ENCODE measurements around the gene LGI1. TPM values are rescaled to one million over a fixed set of nuclear protein-coding genes. Genes with fewer than 3 reads are reported as not detected.

Gene LGI1
- total RNA-seq, 1 experiment from 2014 or later, result 1.2 TPM

- Histone ChIP-seq H3K27me3 (ENCODE audit: insufficient read depth, low read length) (no peaks in the 10 kb centered on the region), H3K9ac (ENCODE audit: extremely low read depth, insufficient read length, low read length) (no peak overlapping the region), H3K56ac (ENCODE audit: insufficient read length, low read depth, low read length) (no peak overlapping the region), H2AFZ (ENCODE audit: low read length) (no peak overlapping the region), H3K23ac (ENCODE audit: insufficient read length, low read depth, low read length) (no peak overlapping the region), H4K91ac (ENCODE audit: insufficient read length, low read depth, low read length) (no peak overlapping the region), H3T11ph (ENCODE audit: low read length) (no peak overlapping the region), H2AK5ac (ENCODE audit: insufficient read length, low read length) (no peak overlapping the region), H4K5ac (ENCODE audit: insufficient read length, low read depth, low read length) (no peak overlapping the region), H2BK120ac (ENCODE audit: low read depth, low read length, poor library complexity, severe bottlenecking) (no peak overlapping the region), H2BK15ac (ENCODE audit: low read depth, low read length) (no peak overlapping the region), H3K4ac (ENCODE audit: low read depth, low read length) (no peak overlapping the region), H3K23me2 (ENCODE audit: insufficient read length, low read depth, low read length, poor library complexity, severe bottlenecking) (no peaks in the 10 kb centered on the region), H3K18ac (ENCODE audit: insufficient read length, low read depth, low read length) (no peak overlapping the region), H3K4me1 (ENCODE audit: insufficient read depth, low read length) (peaks cover 2% of the 10 kb centered on the region; the same call in 1 of the 2 replicates), H3K79me2 (ENCODE audit: insufficient read depth, low read length) (no peaks in the 10 kb centered on the region), H3K14ac (ENCODE audit: insufficient read depth, low read length) (no peak overlapping the region), H2BK20ac (ENCODE audit: low read depth, low read length, poor library complexity, severe bottlenecking) (no peak overlapping the region), H4K8ac (replicated peaks; ENCODE audit: insufficient read length, low read depth, low read length) (no peak overlapping the region), H3K9me3 (ENCODE audit: control insufficient read depth, low read depth, low read length) (no peaks in the 10 kb centered on the region), H3K79me1 (ENCODE audit: insufficient read depth, low read depth, low read length, poor library complexity, severe bottlenecking) (no peaks in the 10 kb centered on the region), H3K4me2 (ENCODE audit: insufficient read depth, insufficient read length, low read length) (no peak overlapping the region), H2BK5ac (ENCODE audit: insufficient read length, low read length) (no peak overlapping the region), H2BK12ac (ENCODE audit: insufficient read length, low read depth, low read length) (no peak overlapping the region), H3K27ac (ENCODE audit: insufficient read length, low read depth, low read length) (no peak overlapping the region), H4K20me1 (ENCODE audit: control insufficient read depth, insufficient read depth, insufficient read length) (no peaks in the 10 kb centered on the region)
- no CpG with 5 or more reads among the region's 2 CpGs for WGBS (ENCODE audit: extremely low coverage, insufficient read length, low lambda C conversion rate)
- Mint-ChIP-seq H3K4me1 (peaks cover 11 to 13% of the 10 kb centered on the region in 2 experiments), H3K27me3 (ENCODE audit: low read depth) (peaks cover 2% of the 10 kb centered on the region; the same call in 1 of the 2 replicates), H3K9me3 (no peaks in the 10 kb centered on the region), H3K4me3 (no peak overlapping the region), H3K36me3 (ENCODE audit: insufficient read depth in 1 of 3, low read depth in 3 of 3) (no peaks in the 10 kb centered on the region), H3K27ac (no peak overlapping the region)
- DNase-seq, result no peak
- TF ChIP-seq, protein P1, sequence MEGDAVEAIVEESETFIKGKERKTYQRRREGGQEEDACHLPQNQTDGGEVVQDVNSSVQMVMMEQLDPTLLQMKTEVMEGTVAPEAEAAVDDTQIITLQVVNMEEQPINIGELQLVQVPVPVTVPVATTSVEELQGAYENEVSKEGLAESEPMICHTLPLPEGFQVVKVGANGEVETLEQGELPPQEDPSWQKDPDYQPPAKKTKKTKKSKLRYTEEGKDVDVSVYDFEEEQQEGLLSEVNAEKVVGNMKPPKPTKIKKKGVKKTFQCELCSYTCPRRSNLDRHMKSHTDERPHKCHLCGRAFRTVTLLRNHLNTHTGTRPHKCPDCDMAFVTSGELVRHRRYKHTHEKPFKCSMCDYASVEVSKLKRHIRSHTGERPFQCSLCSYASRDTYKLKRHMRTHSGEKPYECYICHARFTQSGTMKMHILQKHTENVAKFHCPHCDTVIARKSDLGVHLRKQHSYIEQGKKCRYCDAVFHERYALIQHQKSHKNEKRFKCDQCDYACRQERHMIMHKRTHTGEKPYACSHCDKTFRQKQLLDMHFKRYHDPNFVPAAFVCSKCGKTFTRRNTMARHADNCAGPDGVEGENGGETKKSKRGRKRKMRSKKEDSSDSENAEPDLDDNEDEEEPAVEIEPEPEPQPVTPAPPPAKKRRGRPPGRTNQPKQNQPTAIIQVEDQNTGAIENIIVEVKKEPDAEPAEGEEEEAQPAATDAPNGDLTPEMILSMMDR (conservative IDR thresholded peaks at IDR 0.05), result no peak
Measured at GRCh38 chr10:93777092-93777491, 19.4 kb downstream of the LGI1 start.
